Adrenal gland (tissue), 12 donors: ENCODE results near the gene STOM. TPM values are rescaled to one million over a fixed set of nuclear protein-coding genes. Genes with fewer than 3 reads are reported as not detected.
A peak's percentile ranks its signal among the peaks of the same experiment; 100 is the strongest.

ENCODE experiments used
- DNase-seq, 7 donors: peaks; one replicate each; pipeline ENCODE4 v3.0.0-alpha.2; 2019 to 2020
- H3K27ac ChIP-seq, 5 donors: fragments of 200-600 bp; sonication (generic) in 4 of 5; 1 replicate in 3 of 5; 2 replicates in 2 of 5; pipeline versions ENCODE4 v1.5.1 to v1.8.0; 2016 to 2020; ENCODE audit warnings: mild to moderate bottlenecking in 1 of 5
- H3K27me3 ChIP-seq: fragments of 200-600 bp; 2 replicates; pipeline ENCODE4 v1.8.0; 2021
- H3K36me3 ChIP-seq, 2 donors: fragments of 200-600 bp; replicated peaks in 1 of 2; 1 replicate in 1 of 2; 2 replicates in 1 of 2; pipeline versions ENCODE4 v1.5.1 to v1.8.0; 2018 to 2022
- H3K4me1 ChIP-seq, 2 donors: fragments of 200-600 bp; replicated peaks in 1 of 2; 1 replicate in 1 of 2; 2 replicates in 1 of 2; pipeline versions ENCODE4 v1.5.1 to v1.8.0; 2018 to 2021
- H3K4me3 ChIP-seq, 4 donors: fragments of 200-600 bp; sonication (generic) in 3 of 4; one replicate each; pipeline ENCODE4 v1.5.1; 2016 to 2018
- H3K9me3 ChIP-seq, 3 donors: fragments of 200-600 bp; sonication (generic) in 1 of 3; replicated peaks in 1 of 3; 1 replicate in 2 of 3; 2 replicates in 1 of 3; pipeline versions ENCODE4 v1.5.1 to v1.8.0; 2016 to 2021
- CTCF ChIP-seq, 6 experiments: fragments of 450-650 bp in 4 of 6; fragments of 200-600 bp in 2 of 6; sonication (generic) in 1 of 6; IDR thresholded peaks; 1 replicate in 5 of 6; 2 replicates in 1 of 6; pipeline versions ENCODE4 v1.5.1 to v1.8.0; 2016 to 2021; ENCODE audit warnings: antibody characterized with exemption in 6 of 6, mild to moderate bottlenecking in 2 of 6, moderate library complexity in 1 of 6
- POLR2A ChIP-seq, 2 donors: fragments of 450-650 bp; IDR thresholded peaks; one replicate each; pipeline ENCODE4 v1.6.1; 2017; ENCODE audit warnings: antibody characterized with exemption in 2 of 2, mild to moderate bottlenecking in 2 of 2, moderate library complexity in 1 of 2
- WGBS, 4 donors: extraction: QIAGEN DNeasy Blood & Tissue Kit in 2 of 4; methylation state at CpG; one replicate each; pipeline versions ENCODE4 v1.1.5 to v1.1.7; 2013 to 2017; 5-methylcytosine and 5-hydroxymethylcytosine counted together
- intact Hi-C, 2 donors: fragments of 100-400 bp; cut with DNase I; formaldehyde crosslinking; loops; one replicate each; pipeline versions ENCODE4 v1.14.1 to v1.15.0; 2022 to 2023
- polyA plus RNA-seq, 3 donors: library from polyadenylated mRNA; stranded (reverse); fragments of 200-250 nt in 2 of 3; fragments of 350-450 nt in 1 of 3; fragmentation: Illumina TruSeq in 1 of 3; extraction: RNeasy Lipid Tissue Mini Kit (QIAGEN cat#74804) in 1 of 3; gene quantifications; one replicate each; pipeline ENCODE4 v1.2.3, GENCODE V29; 2013 to 2014
- total RNA-seq, 9 donors: library from RNA; depleted of rRNA in 4 of 9; stranded (reverse); fragments of >200 nt in 4 of 9; fragments of 120-200 nt in 1 of 9; fragmentation: NEBNext Ultra II Directional in 1 of 9; extraction: Animal tissue kit (Norgen Biotek cat#: 25700) in 1 of 9; gene quantifications; one replicate each; pipeline versions ENCODE4 v1.1.0 to v1.2.4, GENCODE V29; 2013 to 2023
- donor health status: healthy with polysubstance abuse.
- donor health status: Bipolar disorder and iron deficiency.
- donor health status: DM: yes; HTN: yes; CAD: no.
- donor health status: DM: no; HTN: no; CAD: no.
- donor health status: DM: no; HTN: no; CAD: no.
- donor health status: DM: yes; HTN: yes; CAD: no.

The STOM gene
- total and polyA plus RNA-seq, 12 donors, result 104 to 427 (median 211) TPM

GRCh38 chr9:121371495-121372061 is 1.5 kb upstream of the STOM start:
- WGBS, 4 donors, result 63 to 78% (median 70%) methylated on average over 4 of the region's 4 CpGs
- Histone ChIP-seq H3K9me3 (no peaks in the 10 kb centered on the region), H3K27ac (peak overlapping the region in 2 of 5 donors; percentile 93 to 98), H3K4me1 (peaks cover 25 to 49% of the 10 kb centered on the region in 2 donors), H3K36me3 (peaks cover 0 to 3% of the 10 kb centered on the region in 2 donors), H3K4me3 (no peak overlapping the region), H3K27me3 (no peaks in the 10 kb centered on the region)
- no peak for DNase-seq
- intact Hi-C loops, result loop anchor here (5.0 kb wide), 2 partner anchors 44 to 49 kb away; no protein-coding TSS in a partner anchor
- TF ChIP-seq CTCF (IDR thresholded peaks at IDR 0.05) (no peak), POLR2A (IDR thresholded peaks at IDR 0.05) (no peak)

- DNase-seq, result no peak
- intact Hi-C loops, result no loop called here
- peaks cover 41 to 78% of the 10 kb centered on the region in 2 donors for H3K4me1 ChIP-seq
Measured at GRCh38 chr9:121368745-121369144, 1.3 kb downstream of the STOM start.

GRCh38 chr9:121368138-121368522 is 1.9 kb downstream of the STOM start:
- TF ChIP-seq CTCF (IDR thresholded peaks at IDR 0.05) (no peak), POLR2A (IDR thresholded peaks at IDR 0.05) (no peak)
- intact Hi-C loops, result no loop called here
- Histone ChIP-seq H3K27me3 (no peaks in the 10 kb centered on the region), H3K9me3 (no peaks in the 10 kb centered on the region), H3K36me3 (peaks cover 0 to 5% of the 10 kb centered on the region in 2 donors), H3K27ac (peak overlapping the region in 4 of 5 donors; percentile 0 to 98 (median 90)), H3K4me1 (peaks cover 46 to 78% of the 10 kb centered on the region in 2 donors), H3K4me3 (peak overlapping the region in 1 of 4 donors; percentile 56)
- DNase-seq, result no peak
- 64 to 73% (median 68%) methylated on average over 1 of the region's 1 CpG for WGBS, 4 donors

More at GRCh38 chr9:121368745-121369144, 1.3 kb downstream of the STOM start:
- TF ChIP-seq POLR2A (IDR thresholded peaks at IDR 0.05) (no peak), CTCF (IDR thresholded peaks at IDR 0.05) (no peak)
- no peaks in the 10 kb centered on the region for H3K9me3 ChIP-seq
- WGBS, 4 donors, result 60 to 67% (median 63%) methylated on average over 8 of the region's 8 CpGs
- H3K27ac ChIP-seq, result peak overlapping the region in 4 of 5 donors; percentile 0 to 98 (median 90)
- peaks cover 0 to 5% of the 10 kb centered on the region in 2 donors for H3K36me3 ChIP-seq
- peak overlapping the region in 3 of 4 donors; percentile 51 to 68 (median 56) for H3K4me3 ChIP-seq
- H3K27me3 ChIP-seq, result no peaks in the 10 kb centered on the region

GRCh38 chr9:121367306-121368137 is 2.5 kb downstream of the STOM start:
- Histone ChIP-seq H3K4me1 (peaks cover 48 to 78% of the 10 kb centered on the region in 2 donors), H3K9me3 (no peaks in the 10 kb centered on the region), H3K27ac (peak overlapping the region in 4 of 5 donors; percentile 0 to 98 (median 90)), H3K27me3 (no peaks in the 10 kb centered on the region), H3K36me3 (peaks cover 0 to 5% of the 10 kb centered on the region in 2 donors), H3K4me3 (peak overlapping the region in 1 of 4 donors; percentile 56)
- intact Hi-C loops, result no loop called here
- no peak for DNase-seq
- TF ChIP-seq CTCF (IDR thresholded peaks at IDR 0.05), result no peak
- WGBS, 4 donors, result 27 to 45% (median 41%) methylated on average over 4 of the region's 4 CpGs
